Measurements from ENCODE around the gene SIK1.
"Not testable (repeated sequence)": the region's sequence is repeated elsewhere in the genome, so short reads cannot be mapped to it uniquely, and the experiment has no call there.

GRCh38 chr21:43440835-43441727 lies 14.2 kb upstream of the SIK1 start:
- not testable (repeated sequence) for TF ChIP-seq CTCF (conservative IDR thresholded peaks at IDR 0.05 in 1 of 2, IDR thresholded peaks at IDR 0.05 in 1 of 2; ENCODE audit: low read depth in 1 of 2, low read length in 2 of 2); EZH2 (IDR thresholded peaks at IDR 0.05; ENCODE audit: low read length, missing control alignments)

Measured in fibroblast of lung (primary cell).